Measurements from ENCODE around the gene GPR4. TPM values are rescaled to one million over a fixed set of nuclear protein-coding genes. Genes with fewer than 3 reads are reported as not detected.

The GPR4 gene
- total RNA-seq, 4 donors from 2014 or later = 0.27 to 1.4 (median 0.43) TPM

DNA sequence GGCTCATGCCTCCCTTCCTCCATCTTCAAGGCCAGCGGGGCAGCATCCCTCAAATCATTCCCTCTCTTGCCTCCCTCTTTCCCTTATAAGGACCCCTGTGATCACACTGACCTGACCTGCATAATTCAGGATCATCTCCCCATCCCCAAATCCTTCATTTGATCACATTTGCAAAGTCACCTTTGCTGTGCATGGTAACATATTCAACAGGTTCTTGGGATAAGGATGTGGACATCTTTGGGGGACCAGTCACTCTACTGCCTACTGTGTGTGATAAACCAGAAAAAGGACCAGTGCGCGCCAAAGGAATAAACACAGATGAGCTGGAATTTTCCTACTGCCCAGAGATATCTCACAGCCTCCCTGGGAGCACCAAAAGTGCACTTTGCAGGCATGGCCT lies 25.3 kb downstream of the GPR4 start:
- intact Hi-C loops (cut with DNase I; ENCODE audit: low total_unique reads) (no loop called here), in situ Hi-C loops (cut with MboI; ENCODE audit: low pct_ligation_motif_present in 1 of 4, low pct_unique_long_range_greater_than_20kb in 1 of 4, low sequenced_read_pairs in 3 of 4) (no loop called here)
- no peak for DNase-seq
- H3K4me1 ChIP-seq = peaks cover 9 to 40% (median 31%) of the 10 kb centered on the region in 4 donors
- H3K4me3 ChIP-seq = no peak overlapping the region
- H3K27ac ChIP-seq = peak overlapping the region; percentile 78 to 87 (median 84)
- no peaks in the 10 kb centered on the region for H3K9me3 ChIP-seq
- no peaks in the 10 kb centered on the region for H3K36me3 ChIP-seq
- TF ChIP-seq EP300 (IDR thresholded peaks at IDR 0.05; ENCODE audit: low read depth) (no peak), POLR2A (IDR thresholded peaks at IDR 0.05) (no peak), POLR2AphosphoS5 (IDR thresholded peaks at IDR 0.05) (no peak)
- TF ChIP-seq, protein P1, sequence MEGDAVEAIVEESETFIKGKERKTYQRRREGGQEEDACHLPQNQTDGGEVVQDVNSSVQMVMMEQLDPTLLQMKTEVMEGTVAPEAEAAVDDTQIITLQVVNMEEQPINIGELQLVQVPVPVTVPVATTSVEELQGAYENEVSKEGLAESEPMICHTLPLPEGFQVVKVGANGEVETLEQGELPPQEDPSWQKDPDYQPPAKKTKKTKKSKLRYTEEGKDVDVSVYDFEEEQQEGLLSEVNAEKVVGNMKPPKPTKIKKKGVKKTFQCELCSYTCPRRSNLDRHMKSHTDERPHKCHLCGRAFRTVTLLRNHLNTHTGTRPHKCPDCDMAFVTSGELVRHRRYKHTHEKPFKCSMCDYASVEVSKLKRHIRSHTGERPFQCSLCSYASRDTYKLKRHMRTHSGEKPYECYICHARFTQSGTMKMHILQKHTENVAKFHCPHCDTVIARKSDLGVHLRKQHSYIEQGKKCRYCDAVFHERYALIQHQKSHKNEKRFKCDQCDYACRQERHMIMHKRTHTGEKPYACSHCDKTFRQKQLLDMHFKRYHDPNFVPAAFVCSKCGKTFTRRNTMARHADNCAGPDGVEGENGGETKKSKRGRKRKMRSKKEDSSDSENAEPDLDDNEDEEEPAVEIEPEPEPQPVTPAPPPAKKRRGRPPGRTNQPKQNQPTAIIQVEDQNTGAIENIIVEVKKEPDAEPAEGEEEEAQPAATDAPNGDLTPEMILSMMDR (IDR thresholded peaks at IDR 0.05) = no peak
- H3K27me3 ChIP-seq = no peaks in the 10 kb centered on the region
- 29 to 75% methylated on average over 1 to 3 of the region's 3 CpGs for WGBS, 2 donors (ENCODE audit: low coverage in 1 of 2)

DNA sequence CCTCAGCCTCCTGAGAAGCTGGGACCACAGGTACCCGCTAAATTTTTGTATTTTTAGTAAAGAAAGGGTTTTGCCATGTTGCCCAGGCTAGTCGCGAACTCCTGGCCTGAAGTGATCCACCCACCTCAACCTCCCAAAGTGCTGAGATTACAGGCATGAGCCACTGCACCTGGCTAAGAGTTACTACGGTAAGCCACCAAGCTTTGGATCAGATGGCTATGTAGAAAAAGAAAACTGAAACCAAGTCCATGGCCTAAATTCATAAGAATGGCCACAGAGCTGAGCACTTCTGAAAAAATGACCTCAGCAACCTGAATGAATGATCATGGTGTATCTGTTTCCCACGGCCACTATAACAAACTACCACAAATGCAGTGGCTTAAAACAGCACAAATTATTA lies 26.8 kb downstream of the GPR4 start:
- intact Hi-C loops (cut with DNase I; ENCODE audit: low total_unique reads) = no loop called here
- in situ Hi-C loops (cut with MboI; ENCODE audit: low pct_ligation_motif_present in 1 of 4, low pct_unique_long_range_greater_than_20kb in 1 of 4, low sequenced_read_pairs in 3 of 4) = no loop called here
- 71 to 83% methylated on average over 2 to 5 of the region's 5 CpGs for WGBS, 2 donors (ENCODE audit: low coverage in 1 of 2)

DNA sequence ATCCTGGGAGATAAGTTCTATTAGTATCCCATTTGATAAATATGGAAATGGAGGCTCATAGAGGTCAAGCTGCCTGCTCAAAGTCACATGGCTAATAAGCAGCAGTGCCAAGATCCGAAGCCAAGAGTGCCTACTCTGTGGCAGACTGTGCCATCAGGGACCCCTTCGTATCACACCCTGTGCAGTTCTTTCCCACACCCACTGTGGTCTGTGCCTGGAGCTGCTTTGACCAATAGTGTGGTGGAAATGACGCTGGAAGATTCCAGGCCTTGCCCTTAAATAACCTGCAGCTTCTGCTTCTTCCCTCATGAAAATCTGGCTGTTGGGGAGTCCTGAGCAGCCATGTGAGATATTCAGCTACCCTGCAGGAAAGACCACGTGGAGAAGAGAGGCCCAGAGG lies 27.5 kb downstream of the GPR4 start:
- H3K27me3 ChIP-seq = no peaks in the 10 kb centered on the region
- 78% methylated on average over 4 of the region's 4 CpGs; no CpG with 5 or more reads in 1 of the 2 donors for WGBS, 2 donors (ENCODE audit: low coverage in 1 of 2)
- no peak overlapping the region for H3K4me3 ChIP-seq
- peaks cover 9 to 43% (median 34%) of the 10 kb centered on the region in 4 donors for H3K4me1 ChIP-seq
- no peaks in the 10 kb centered on the region for H3K36me3 ChIP-seq
- in situ Hi-C loops (cut with MboI; ENCODE audit: low pct_ligation_motif_present in 1 of 4, low pct_unique_long_range_greater_than_20kb in 1 of 4, low sequenced_read_pairs in 3 of 4) (no loop called here), intact Hi-C loops (cut with DNase I; ENCODE audit: low total_unique reads) (no loop called here)
- H3K27ac ChIP-seq = peak overlapping the region in 1 of 4 donors; percentile 11
- H3K9me3 ChIP-seq = no peaks in the 10 kb centered on the region
- no peak for DNase-seq
- TF ChIP-seq, protein P1 (IDR thresholded peaks at IDR 0.05) = no peak
- TF ChIP-seq EP300 (IDR thresholded peaks at IDR 0.05; ENCODE audit: low read depth) (no peak), POLR2A (IDR thresholded peaks at IDR 0.05) (no peak), POLR2AphosphoS5 (IDR thresholded peaks at IDR 0.05) (no peak)

More for the DNA sequence above, 26.8 kb downstream of the GPR4 start:
- peaks cover 9 to 40% (median 31%) of the 10 kb centered on the region in 4 donors for H3K4me1 ChIP-seq
- no peaks in the 10 kb centered on the region for H3K9me3 ChIP-seq
- TF ChIP-seq POLR2A (IDR thresholded peaks at IDR 0.05) (no peak), POLR2AphosphoS5 (IDR thresholded peaks at IDR 0.05) (no peak), EP300 (IDR thresholded peaks at IDR 0.05; ENCODE audit: low read depth) (no peak)
- TF ChIP-seq, protein P1 (IDR thresholded peaks at IDR 0.05) = no peak
- no peak for DNase-seq
- H3K36me3 ChIP-seq = no peaks in the 10 kb centered on the region
- H3K27me3 ChIP-seq = no peaks in the 10 kb centered on the region
- peak overlapping the region in 3 of 4 donors; percentile 11 to 85 (median 78) for H3K27ac ChIP-seq
- no peak overlapping the region for H3K4me3 ChIP-seq

DNA sequence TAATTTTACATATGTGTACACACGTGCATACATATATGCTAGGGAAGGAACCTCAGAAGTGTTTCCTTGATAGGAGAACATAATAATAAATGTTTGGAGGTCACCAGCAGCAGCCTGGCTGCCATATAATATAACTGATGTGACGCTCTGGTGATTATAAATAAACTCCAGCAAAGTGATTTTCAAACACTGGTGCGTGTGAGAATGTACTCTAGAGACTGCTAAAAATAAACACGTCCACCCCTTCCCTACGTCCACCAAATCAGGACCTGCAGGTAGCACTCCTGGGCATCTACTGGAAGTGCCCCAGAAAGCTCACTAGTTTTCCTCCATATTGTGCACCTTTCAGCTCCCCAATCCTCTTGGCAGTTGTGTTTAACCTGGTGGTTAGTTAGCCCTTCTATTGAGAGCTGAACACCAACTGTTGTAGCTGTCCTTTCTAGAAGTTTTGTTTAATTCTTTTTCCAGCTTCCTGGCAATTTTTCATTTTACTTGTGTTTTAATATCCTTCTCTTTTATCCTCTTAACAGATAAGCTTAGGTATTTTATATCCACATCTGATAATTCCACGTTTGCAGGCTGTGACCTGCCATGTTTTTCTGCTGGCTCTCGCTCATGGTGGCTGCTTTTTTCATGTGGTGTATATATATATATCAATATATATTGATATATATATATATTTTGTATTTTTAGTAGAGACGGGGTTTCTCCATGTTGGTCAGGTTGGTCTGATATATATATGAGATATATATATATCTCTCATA lies 30.4 kb downstream of the GPR4 start:
- Histone ChIP-seq H3K27ac (no peak overlapping the region), H3K4me3 (no peak overlapping the region), H3K4me1 (peaks cover 9 to 40% (median 24%) of the 10 kb centered on the region in 4 donors), H3K9me3 (no peaks in the 10 kb centered on the region), H3K27me3 (no peaks in the 10 kb centered on the region), H3K36me3 (no peaks in the 10 kb centered on the region)
- intact Hi-C loops (cut with DNase I; ENCODE audit: low total_unique reads) (no loop called here), in situ Hi-C loops (cut with MboI; ENCODE audit: low pct_ligation_motif_present in 1 of 4, low pct_unique_long_range_greater_than_20kb in 1 of 4, low sequenced_read_pairs in 3 of 4) (no loop called here)
- TF ChIP-seq POLR2A (IDR thresholded peaks at IDR 0.05) (no peak), EP300 (IDR thresholded peaks at IDR 0.05; ENCODE audit: low read depth) (no peak), POLR2AphosphoS5 (IDR thresholded peaks at IDR 0.05) (no peak)
- TF ChIP-seq, protein P1 (IDR thresholded peaks at IDR 0.05) = no peak
- 79 to 88% methylated on average over 8 of the region's 8 CpGs for WGBS, 2 donors (ENCODE audit: low coverage in 1 of 2)
- no peak for DNase-seq
